ENCODE data around the gene FAM8A1. TPM values are rescaled to one million over a fixed set of nuclear protein-coding genes. Genes with fewer than 3 reads are reported as not detected.
A peak's percentile ranks its signal among the peaks of the same experiment; 100 is the strongest.
"Not testable (repeated sequence)": the region's sequence is repeated elsewhere in the genome, so short reads cannot be mapped to it uniquely, and the experiment has no call there.

FAM8A1 gene
- total and polyA plus RNA-seq, 4 donors = 12.1 to 38.4 (median 18.0) TPM

DNA sequence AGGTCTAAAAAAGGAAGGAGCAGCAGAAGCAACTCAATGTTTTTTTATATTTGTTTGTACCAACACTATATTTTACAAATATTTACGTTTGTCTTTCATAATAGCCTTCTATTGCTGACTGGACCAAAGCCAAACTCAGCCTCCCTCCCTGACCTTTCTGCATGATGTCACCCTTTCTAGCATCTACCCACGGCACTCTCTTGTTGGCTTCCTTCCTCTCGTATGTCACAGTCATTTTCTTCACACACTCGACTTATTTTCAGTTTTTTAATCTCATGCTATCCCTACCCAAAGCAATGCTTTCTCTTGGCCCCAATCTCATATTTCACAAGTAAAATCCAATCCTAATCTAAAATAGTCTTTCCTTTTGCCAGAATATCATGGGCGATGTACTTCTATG, 16.3 kb upstream of the FAM8A1 start:
- Histone ChIP-seq H3K4me1 (ENCODE audit: control insufficient read depth in 5 of 5, insufficient read depth in 5 of 5, low read length in 5 of 5) (peaks cover 0 to 8% (median 3%) of the 10 kb centered on the region in 5 donors), H3K9ac (ENCODE audit: insufficient read depth in 1 of 2, low read length in 2 of 2) (no peak overlapping the region), H3K4me3 (no peak overlapping the region), H3K36me3 (ENCODE audit: control insufficient read depth in 4 of 4, insufficient read depth in 4 of 4, low read length in 4 of 4) (no peaks in the 10 kb centered on the region), H3K27ac (ENCODE audit: low read depth in 1 of 2, low read length in 1 of 2) (peak overlapping the region; percentile 1 to 76), H3K9me3 (ENCODE audit: control insufficient read depth in 4 of 4, insufficient read depth in 3 of 4, low read length in 3 of 4) (no peaks in the 10 kb centered on the region), H3K27me3 (ENCODE audit: control insufficient read depth in 3 of 3, insufficient read depth in 3 of 3, low read length in 2 of 3) (no peaks in the 10 kb centered on the region)
- ATAC-seq (ENCODE audit: insufficient read depth, low FRiP score) (no peak), DNase-seq (peak in 2 of 3 donors; percentile 47 to 79)
- TF ChIP-seq, protein P1, sequence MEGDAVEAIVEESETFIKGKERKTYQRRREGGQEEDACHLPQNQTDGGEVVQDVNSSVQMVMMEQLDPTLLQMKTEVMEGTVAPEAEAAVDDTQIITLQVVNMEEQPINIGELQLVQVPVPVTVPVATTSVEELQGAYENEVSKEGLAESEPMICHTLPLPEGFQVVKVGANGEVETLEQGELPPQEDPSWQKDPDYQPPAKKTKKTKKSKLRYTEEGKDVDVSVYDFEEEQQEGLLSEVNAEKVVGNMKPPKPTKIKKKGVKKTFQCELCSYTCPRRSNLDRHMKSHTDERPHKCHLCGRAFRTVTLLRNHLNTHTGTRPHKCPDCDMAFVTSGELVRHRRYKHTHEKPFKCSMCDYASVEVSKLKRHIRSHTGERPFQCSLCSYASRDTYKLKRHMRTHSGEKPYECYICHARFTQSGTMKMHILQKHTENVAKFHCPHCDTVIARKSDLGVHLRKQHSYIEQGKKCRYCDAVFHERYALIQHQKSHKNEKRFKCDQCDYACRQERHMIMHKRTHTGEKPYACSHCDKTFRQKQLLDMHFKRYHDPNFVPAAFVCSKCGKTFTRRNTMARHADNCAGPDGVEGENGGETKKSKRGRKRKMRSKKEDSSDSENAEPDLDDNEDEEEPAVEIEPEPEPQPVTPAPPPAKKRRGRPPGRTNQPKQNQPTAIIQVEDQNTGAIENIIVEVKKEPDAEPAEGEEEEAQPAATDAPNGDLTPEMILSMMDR (IDR thresholded peaks at IDR 0.05; ENCODE audit: control extremely low read depth, extremely low read depth) = no peak
- 17 to 27% methylated on average over 5 of the region's 5 CpGs for WGBS, 2 donors

- Histone ChIP-seq H3K9ac (ENCODE audit: insufficient read depth in 1 of 2, low read length in 2 of 2) (no peak overlapping the region), H3K9me3 (ENCODE audit: control insufficient read depth in 4 of 4, insufficient read depth in 3 of 4, low read length in 3 of 4) (no peaks in the 10 kb centered on the region), H3K27ac (ENCODE audit: low read depth in 1 of 2, low read length in 1 of 2) (peak overlapping the region in 1 of 2 donors; percentile 76), H3K36me3 (ENCODE audit: control insufficient read depth in 4 of 4, insufficient read depth in 4 of 4, low read length in 4 of 4) (no peaks in the 10 kb centered on the region), H3K4me1 (ENCODE audit: control insufficient read depth in 5 of 5, insufficient read depth in 5 of 5, low read length in 5 of 5) (peaks cover 0 to 8% (median 3%) of the 10 kb centered on the region in 5 donors), H3K27me3 (ENCODE audit: control insufficient read depth in 3 of 3, insufficient read depth in 3 of 3, low read length in 2 of 3) (no peaks in the 10 kb centered on the region), H3K4me3 (no peak overlapping the region)
- DNase-seq = peak; percentile 46 to 92 (median 92)
- 8 to 14% methylated on average over 7 of the region's 7 CpGs for WGBS, 2 donors
- peak; percentile 49 for ATAC-seq (ENCODE audit: insufficient read depth, low FRiP score)
- TF ChIP-seq, protein P1 (IDR thresholded peaks at IDR 0.05; ENCODE audit: control extremely low read depth, extremely low read depth) = peak; percentile 44
Measured at GRCh38 chr6:17584241-17584803, 15.8 kb upstream of the FAM8A1 start.

- Histone ChIP-seq H3K4me3 (no peak overlapping the region), H3K9me3 (ENCODE audit: control insufficient read depth in 4 of 4, insufficient read depth in 3 of 4, low read length in 3 of 4) (no peaks in the 10 kb centered on the region), H3K27ac (ENCODE audit: low read depth in 1 of 2, low read length in 1 of 2) (no peak overlapping the region), H3K9ac (ENCODE audit: insufficient read depth in 1 of 2, low read length in 2 of 2) (no peak overlapping the region), H3K27me3 (ENCODE audit: control insufficient read depth in 3 of 3, insufficient read depth in 3 of 3, low read length in 2 of 3) (no peaks in the 10 kb centered on the region), H3K4me1 (ENCODE audit: control insufficient read depth in 5 of 5, insufficient read depth in 5 of 5, low read length in 5 of 5) (peaks cover 0 to 8% (median 3%) of the 10 kb centered on the region in 5 donors), H3K36me3 (ENCODE audit: control insufficient read depth in 4 of 4, insufficient read depth in 4 of 4, low read length in 4 of 4) (no peaks in the 10 kb centered on the region)
- ATAC-seq (ENCODE audit: insufficient read depth, low FRiP score) (peak; percentile 27), DNase-seq (peak in 1 of 3 donors; percentile 22)
- TF ChIP-seq, protein P1 (IDR thresholded peaks at IDR 0.05; ENCODE audit: control extremely low read depth, extremely low read depth) = no peak
- 58 to 66% methylated on average over 7 of the region's 7 CpGs for WGBS, 2 donors
Measured at GRCh38 chr6:17585766-17586490, 14.2 kb upstream of the FAM8A1 start.

DNA sequence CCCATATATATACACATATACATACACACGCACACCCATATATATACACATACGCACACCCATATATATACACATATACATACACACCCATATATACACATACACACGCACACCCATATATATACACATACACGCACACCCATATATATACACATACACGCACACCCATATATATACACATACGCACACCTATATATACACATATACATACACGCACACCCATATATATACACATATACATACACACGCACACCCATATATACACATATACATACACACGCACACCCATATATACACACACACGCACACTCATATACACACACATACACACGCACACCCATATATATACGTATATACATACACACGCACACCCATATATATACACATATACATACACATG, 13.5 kb upstream of the FAM8A1 start:
- ATAC-seq (ENCODE audit: insufficient read depth, low FRiP score); H3K27me3 ChIP-seq (ENCODE audit: control insufficient read depth in 3 of 3, insufficient read depth in 3 of 3, low read length in 2 of 3); H3K27ac ChIP-seq (ENCODE audit: low read depth in 1 of 2, low read length in 1 of 2); H3K9ac ChIP-seq (ENCODE audit: insufficient read depth in 1 of 2, low read length in 2 of 2); H3K9me3 ChIP-seq (ENCODE audit: control insufficient read depth in 4 of 4, insufficient read depth in 3 of 4, low read length in 3 of 4); H3K4me1 ChIP-seq (ENCODE audit: control insufficient read depth in 5 of 5, insufficient read depth in 5 of 5, low read length in 5 of 5); H3K36me3 ChIP-seq (ENCODE audit: control insufficient read depth in 4 of 4, insufficient read depth in 4 of 4, low read length in 4 of 4); H3K4me3 ChIP-seq; DNase-seq: not testable (repeated sequence)
- 95 to 97% methylated on average over 13 of the region's 13 CpGs for WGBS, 2 donors
